ENCODE measurements around the gene CFAP61.

- no peak for TF ChIP-seq EZH2 (IDR thresholded peaks at IDR 0.05; ENCODE audit: borderline replicate concordance)
- no peak for TF ChIP-seq CTCF (IDR thresholded peaks at IDR 0.05; ENCODE audit: poor library complexity)
- TF ChIP-seq EZH2phosphoT487 (IDR thresholded peaks at IDR 0.05; ENCODE audit: low read depth, severe bottlenecking, unreplicated experiment) = no peak
Observed at GRCh38 chr20:20363434-20363798, 311.1 kb downstream of the CFAP61 start.
